GM23248 (cell line): Measurements from ENCODE around the gene TIMM13.

Experiments
- EZH2 ChIP-seq: fragments of 200-600 bp; sonication (generic); IDR thresholded peaks from 2 replicates; pipeline ENCODE4 v1.6.1; 2018; ENCODE audit warnings: antibody characterized with exemption, mild to moderate bottlenecking; ENCODE audit not compliant: insufficient read depth, poor library complexity, severe bottlenecking
- EZH2phosphoT487 ChIP-seq: fragments of 200-600 bp; sonication (generic); IDR thresholded peaks from 2 replicates; pipeline ENCODE4 v1.6.1; 2018; ENCODE audit warnings: antibody characterized with exemption, moderate library complexity, mild to moderate bottlenecking, low read depth; ENCODE audit not compliant: insufficient read depth

GRCh38 chr19:2419754-2420153 lies 7.6 kb downstream of the TIMM13 start:
- no peak for TF ChIP-seq EZH2
- TF ChIP-seq EZH2phosphoT487, result no peak
